GM12878 (cell line): ENCODE results near the gene PSG2. TPM values are rescaled to one million over a fixed set of nuclear protein-coding genes. Genes with fewer than 3 reads are reported as not detected.
"Not testable (repeated sequence)": the region's sequence is repeated elsewhere in the genome, so short reads cannot be mapped to it uniquely, and the experiment has no call there.

ENCODE experiments used
- ATAC-seq: fragments of 200-7000 bp; cut with Tn5 transposase; 3 replicates; pipeline ENCODE4 v1.9.1; 2020; ENCODE audit warnings: mild to moderate bottlenecking, moderate library complexity
- BruUV-seq: library from RNA; stranded (reverse); fragments of 400-500 nt; replicated peaks from 2 replicates; lab custom pipeline; 2021; lab: Mats Ljungman, UMichigan
- CTCF ChIA-PET: fragments of 300-600 bp; sonication (Branson Sonifier 250); formaldehyde crosslinking; extraction: SDS; loops from one replicate; lab custom pipeline; 2021; ENCODE audit warnings: inconsistent platforms; lab: Yijun Ruan, JAX
- POLR2A ChIA-PET: fragments of 350-600 bp; formaldehyde crosslinking; extraction: SDS; loops from one replicate; lab custom pipeline; 2021; ENCODE audit warnings: inconsistent platforms; lab: Charles Lee
- RAD21 ChIA-PET: fragments of 300-600 bp; sonication (Branson Sonifier 250); formaldehyde crosslinking; loops from one replicate; lab custom pipeline; 2023; ENCODE audit warnings: antibody characterized with exemption; ENCODE audit not compliant: unreplicated experiment; lab: Charles Lee
- SMC1A ChIA-PET: fragments of 300-600 bp; sonication (Branson Sonifier 250); formaldehyde crosslinking; loops from one replicate; lab custom pipeline; 2023; ENCODE audit not compliant: unreplicated experiment, uncharacterized antibody; lab: Charles Lee
- DNase-seq: peaks from one replicate; pipeline ENCODE4 v3.0.0-alpha.2; 2011; ENCODE audit warnings: low read depth, low spot score
- FAIRE-seq: peaks from 3 replicates; lab custom pipeline; 2011; peaks lifted over from hg19 to GRCh38; lab: Jason Lieb, UNC
- H2AFZ ChIP-seq: 2 replicates; pipeline ENCODE4 v1.6.0; 2011; ENCODE audit warnings: low read depth, low read length, control low read depth; ENCODE audit not compliant: control insufficient read depth
- H3K27ac ChIP-seq: 2 replicates; pipeline ENCODE4 v1.5.1; 2011; ENCODE audit warnings: control low read depth; ENCODE audit not compliant: control insufficient read depth, insufficient read depth
- H3K27me3 ChIP-seq, 2 experiments: replicated peaks in 1 of 2; 2 replicates each; pipeline versions ENCODE4 v1.6.0 to v1.6.1; 2011; ENCODE audit warnings: low read length in 1 of 2; ENCODE audit not compliant: control insufficient read depth in 2 of 2, insufficient read depth in 2 of 2
- H3K36me3 ChIP-seq, 2 experiments: 2 replicates each; pipeline ENCODE4 v1.5.1; 2011; ENCODE audit warnings: low read length in 1 of 2; ENCODE audit not compliant: control insufficient read depth in 2 of 2, insufficient read depth in 2 of 2
- H3K4me1 ChIP-seq: 2 replicates; pipeline ENCODE4 v1.6.1; 2011; ENCODE audit warnings: mild to moderate bottlenecking, low read length, moderate library complexity, mixed read lengths; ENCODE audit not compliant: control insufficient read depth, insufficient read depth
- H3K4me2 ChIP-seq: 2 replicates; pipeline ENCODE4 v1.6.0; 2011; ENCODE audit warnings: control low read depth; ENCODE audit not compliant: control insufficient read depth, insufficient read depth
- H3K4me3 ChIP-seq: fragments of 200-600 bp; sonication (generic); 2 replicates; pipeline ENCODE4 v1.5.1; 2016
- H3K79me2 ChIP-seq: 2 replicates; pipeline ENCODE4 v1.6.0; 2011; ENCODE audit warnings: low read length; ENCODE audit not compliant: control insufficient read depth, insufficient read depth
- H3K9ac ChIP-seq: 2 replicates; pipeline ENCODE4 v1.8.0; 2011; ENCODE audit warnings: low read length, control low read depth, mixed read lengths; ENCODE audit not compliant: control insufficient read depth, insufficient read depth
- H3K9me3 ChIP-seq: replicated peaks from 3 replicates; pipeline ENCODE4 v1.5.1; 2011; ENCODE audit warnings: mild to moderate bottlenecking, low read length; ENCODE audit not compliant: control insufficient read depth, insufficient read depth
- H4K20me1 ChIP-seq: 2 replicates; pipeline ENCODE4 v1.6.0; 2011; ENCODE audit not compliant: control insufficient read depth, insufficient read depth
- WGBS: methylation state at CpG from one replicate; pipeline ENCODE4 v1.1.6; 2016; ENCODE audit warnings: low lambda C conversion rate; ENCODE audit not compliant: insufficient replicate concordance, insufficient coverage; ENCODE audit errors: missing lambda C conversion rate; 5-methylcytosine and 5-hydroxymethylcytosine counted together
- in situ Hi-C: fragments of 300-500 bp; cut with MboI; formaldehyde crosslinking; loops from 9 replicates; pipeline ENCODE4 v1.14.3; 2018; ENCODE audit warnings: mixed read lengths
- intact Hi-C: fragments of 100-400 bp; cut with micrococcal nuclease; formaldehyde crosslinking; loops from one replicate; pipeline ENCODE4 v1.14.2; 2022; ENCODE audit not compliant: unreplicated experiment
- polyA plus RNA-seq, 11 experiments: library from polyadenylated mRNA; depleted of rRNA in 4 of 11; unstranded in 6 of 11; stranded (reverse) in 5 of 11; fragments of >200 nt; fragmentation: Nextera tagmentation in 4 of 11; fragmentation: Illumina TruSeq in 1 of 11; extraction: Ambion mirVana in 4 of 11; extraction: Trizol in 1 of 11; gene quantifications; 1 replicate in 1 of 11; 2 replicates in 10 of 11; pipeline versions ENCODE4 v1.2.1 to v1.2.3, GENCODE V29; 2011 to 2016; ENCODE audit warnings: inconsistent platforms in 2 of 11, missing spikeins in 2 of 11, low read depth in 1 of 11
- total RNA-seq, 4 experiments: library from RNA; depleted of rRNA in 3 of 4; stranded (reverse); fragments of >200 nt in 3 of 4; fragmentation: Illumina TruSeq in 1 of 4; extraction: Trizol in 1 of 4; gene quantifications; 2 replicates each; pipeline versions ENCODE4 v1.2.1 to v1.2.3, GENCODE V29; 2013 to 2021

PSG2 gene
- total and polyA plus RNA-seq, 10 of the 15 experiments (the other 5 are each of a cell fraction or from before 2014, with no cell fraction given) = not detected

DNA sequence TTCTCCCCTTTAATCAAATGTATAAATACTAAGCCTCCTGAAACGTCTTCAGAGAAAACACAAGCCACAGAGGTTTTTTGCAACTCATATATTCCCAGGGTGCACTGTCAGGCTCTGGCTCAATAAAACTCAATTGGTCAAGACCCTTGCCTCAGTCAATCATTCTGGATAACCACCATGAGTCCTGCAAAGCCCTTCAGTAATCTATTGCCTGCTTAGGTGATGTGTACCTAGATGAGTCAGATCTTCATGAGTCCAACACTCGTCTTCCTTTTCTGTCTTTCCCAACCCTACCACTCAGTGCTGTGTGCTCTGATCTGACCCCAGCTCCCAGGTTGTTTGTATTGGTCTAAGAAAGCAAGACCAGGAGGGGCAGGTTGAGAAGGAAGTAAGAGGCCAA is 24.1 kb downstream of the PSG2 start:
- H2AFZ ChIP-seq, H3K27ac ChIP-seq, intact Hi-C loops, SMC1A ChIA-PET, H3K36me3 ChIP-seq, H3K79me2 ChIP-seq, in situ Hi-C loops, CTCF ChIA-PET, H3K4me1 ChIP-seq, H4K20me1 ChIP-seq, H3K9me3 ChIP-seq, H3K4me2 ChIP-seq, H3K4me3 ChIP-seq, ATAC-seq, POLR2A ChIA-PET, H3K27me3 ChIP-seq, DNase-seq, BruUV-seq, FAIRE-seq, H3K9ac ChIP-seq, RAD21 ChIA-PET: not testable (repeated sequence)
- WGBS = 0% methylated on average over 2 of the region's 2 CpGs

DNA sequence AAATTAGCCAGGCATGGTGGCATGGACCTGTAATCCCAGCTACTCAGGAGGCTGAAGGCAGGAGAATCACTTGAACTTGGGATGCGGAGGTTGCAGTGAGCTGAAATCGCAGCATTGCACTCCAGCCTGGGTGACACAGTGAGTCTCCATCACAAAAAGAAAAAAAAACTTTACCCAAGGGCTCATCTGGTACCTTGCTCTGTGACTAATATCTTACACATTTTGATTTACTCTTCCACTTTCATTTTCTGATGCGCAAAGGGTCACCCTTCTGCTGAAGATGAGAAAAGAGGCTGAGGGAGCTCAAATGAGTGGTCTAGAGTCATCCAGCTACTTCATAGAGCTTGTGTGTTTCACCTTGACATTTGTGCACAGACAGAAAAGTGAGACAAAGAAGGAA is 34.5 kb downstream of the PSG2 start:
- RAD21 ChIA-PET, H3K27me3 ChIP-seq, H3K36me3 ChIP-seq, H2AFZ ChIP-seq, H3K9me3 ChIP-seq, SMC1A ChIA-PET, in situ Hi-C loops, CTCF ChIA-PET, H4K20me1 ChIP-seq, ATAC-seq, DNase-seq, POLR2A ChIA-PET, H3K27ac ChIP-seq, H3K4me1 ChIP-seq, H3K9ac ChIP-seq, BruUV-seq, H3K4me3 ChIP-seq, H3K79me2 ChIP-seq, H3K4me2 ChIP-seq, FAIRE-seq, intact Hi-C loops: not testable (repeated sequence)
- WGBS = 17% methylated on average over 3 of the region's 3 CpGs

DNA sequence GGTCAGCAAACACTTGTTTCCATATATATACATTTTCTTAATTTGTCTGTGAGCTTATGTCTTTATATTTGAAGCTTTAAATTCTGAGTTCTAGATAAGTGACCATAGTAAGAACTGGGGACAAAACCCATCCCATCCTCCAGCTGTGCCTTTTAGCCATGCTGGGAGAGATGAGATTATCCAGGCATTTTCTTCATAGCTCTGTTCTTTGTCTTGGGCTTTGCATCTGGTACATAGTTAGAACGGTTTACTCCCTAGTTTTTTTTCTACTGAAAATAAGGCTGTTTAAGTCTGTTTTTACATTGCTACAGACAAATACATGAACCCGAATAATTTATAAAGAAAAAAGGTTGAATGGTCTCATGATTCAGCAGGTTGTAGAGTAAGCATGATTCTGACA is 35.9 kb downstream of the PSG2 start:
- H3K79me2 ChIP-seq, H3K4me1 ChIP-seq, ATAC-seq, in situ Hi-C loops, H3K9me3 ChIP-seq, H3K27ac ChIP-seq, DNase-seq, H2AFZ ChIP-seq, H3K36me3 ChIP-seq, SMC1A ChIA-PET, BruUV-seq, POLR2A ChIA-PET, H3K27me3 ChIP-seq, RAD21 ChIA-PET, H3K4me2 ChIP-seq, FAIRE-seq, intact Hi-C loops, H4K20me1 ChIP-seq, H3K9ac ChIP-seq, CTCF ChIA-PET, H3K4me3 ChIP-seq: not testable (repeated sequence)
- 0% methylated on average over 2 of the region's 2 CpGs for WGBS

DNA sequence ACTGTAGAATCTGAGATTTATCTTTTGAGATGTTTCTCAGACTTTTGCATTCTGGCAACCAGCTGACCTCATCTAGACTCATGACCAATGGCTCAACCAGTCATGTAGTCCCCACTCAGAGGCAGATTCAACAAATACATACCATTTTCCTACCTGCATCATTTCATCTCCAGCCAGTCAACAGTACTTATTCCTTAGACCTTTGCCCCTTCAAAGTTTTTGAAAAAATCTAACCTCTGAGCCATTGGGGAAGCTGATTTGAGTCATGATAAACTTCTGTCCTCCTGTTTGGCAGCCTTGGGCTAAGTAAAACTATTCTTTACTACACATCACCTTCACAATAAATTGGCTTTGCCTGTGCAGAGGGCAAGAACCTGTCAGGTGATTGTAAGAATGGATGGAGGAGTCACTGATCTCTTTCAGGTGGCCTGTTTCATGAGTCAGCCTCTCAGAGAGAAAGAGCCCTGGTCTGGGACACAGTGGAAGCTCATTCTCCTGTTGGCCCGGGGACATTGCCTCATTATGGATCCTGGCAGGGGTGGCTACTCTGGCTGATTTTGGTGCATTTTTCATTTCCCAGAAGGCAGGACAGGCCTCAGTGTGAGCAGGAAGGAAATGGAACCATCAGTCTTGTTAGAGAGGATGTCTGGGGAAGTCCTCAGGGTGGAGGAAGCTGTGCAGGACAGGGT is 38.9 kb downstream of the PSG2 start:
- H2AFZ ChIP-seq, H3K27me3 ChIP-seq, ATAC-seq, intact Hi-C loops, H3K4me2 ChIP-seq, H3K27ac ChIP-seq, DNase-seq, SMC1A ChIA-PET, RAD21 ChIA-PET, H3K9me3 ChIP-seq, POLR2A ChIA-PET, H3K79me2 ChIP-seq, H4K20me1 ChIP-seq, H3K4me3 ChIP-seq, CTCF ChIA-PET, BruUV-seq, FAIRE-seq, H3K36me3 ChIP-seq, in situ Hi-C loops, H3K9ac ChIP-seq, H3K4me1 ChIP-seq: not testable (repeated sequence)
- 0% methylated on average over 1 of the region's 1 CpG for WGBS
